ENCODE measurements around the gene ZNF264. TPM values are rescaled to one million over a fixed set of nuclear protein-coding genes. Genes with fewer than 3 reads are reported as not detected.

Gene ZNF264
- total RNA-seq, 1 donor from 2014 or later, result 25.5 TPM

- H2AFZ ChIP-seq (ENCODE audit: low read depth, low read length), result no peak overlapping the region
- peaks cover 3% of the 10 kb centered on the region for H3K9me3 Mint-ChIP-seq (ENCODE audit: unreplicated experiment)
- peak overlapping the region; percentile 44 for H3K4me2 ChIP-seq (ENCODE audit: low read length)
- H3K27ac Mint-ChIP-seq (ENCODE audit: unreplicated experiment), result peak overlapping the region; percentile 75
- H3K27me3 ChIP-seq (ENCODE audit: insufficient read depth, low read length), result no peaks in the 10 kb centered on the region
- peak overlapping the region; percentile 4 for H3K27ac ChIP-seq (ENCODE audit: low read depth, low read length)
- H3K4me1 ChIP-seq (ENCODE audit: insufficient read depth, low read length), result peaks cover 13% of the 10 kb centered on the region
- peaks cover 21% of the 10 kb centered on the region for H3K4me1 Mint-ChIP-seq (ENCODE audit: low read depth, unreplicated experiment)
- H3K9me3 ChIP-seq (ENCODE audit: insufficient read depth, low read depth, low read length), result no peaks in the 10 kb centered on the region
- H3K4me3 Mint-ChIP-seq (ENCODE audit: unreplicated experiment), result no peak overlapping the region
- H3K36me3 Mint-ChIP-seq (ENCODE audit: low read depth, unreplicated experiment), result no peaks in the 10 kb centered on the region
- DNase-seq (ENCODE audit: low read depth), result peak; percentile 96
- H4K20me1 ChIP-seq (ENCODE audit: insufficient read depth, low read length), result no peaks in the 10 kb centered on the region
- no peaks in the 10 kb centered on the region for H3K27me3 Mint-ChIP-seq (ENCODE audit: low read depth, unreplicated experiment)
- no peak overlapping the region for H3K9ac ChIP-seq (ENCODE audit: low read length)
- H3K79me2 ChIP-seq (ENCODE audit: insufficient read depth, low read length), result no peaks in the 10 kb centered on the region
- H3K36me3 ChIP-seq (ENCODE audit: insufficient read depth, low read length), result no peaks in the 10 kb centered on the region
- no peak for TF ChIP-seq CTCF (IDR thresholded peaks at IDR 0.05; ENCODE audit: insufficient read depth, low read depth, low read length)
- FAIRE-seq, result peak; percentile 52
- no peak overlapping the region for H3K4me3 ChIP-seq (ENCODE audit: insufficient read depth, low read depth, low read length)
Measured at GRCh38 chr19:57269515-57270250, 78.4 kb downstream of the ZNF264 start.

- no peaks in the 10 kb centered on the region for H3K27me3 Mint-ChIP-seq (ENCODE audit: low read depth, unreplicated experiment)
- peaks cover 21% of the 10 kb centered on the region for H3K4me1 Mint-ChIP-seq (ENCODE audit: low read depth, unreplicated experiment)
Measured at GRCh38 chr19:57271280-57271679, 80.0 kb downstream of the ZNF264 start.

More at GRCh38 chr19:57271280-57271679, 80.0 kb downstream of the ZNF264 start:
- Histone ChIP-seq H3K9ac (ENCODE audit: low read length) (no peak overlapping the region), H3K4me2 (ENCODE audit: low read length) (no peak overlapping the region), H3K36me3 (ENCODE audit: insufficient read depth, low read length) (no peaks in the 10 kb centered on the region), H2AFZ (ENCODE audit: low read depth, low read length) (no peak overlapping the region), H3K79me2 (ENCODE audit: insufficient read depth, low read length) (no peaks in the 10 kb centered on the region), H4K20me1 (ENCODE audit: insufficient read depth, low read length) (no peaks in the 10 kb centered on the region), H3K27ac (ENCODE audit: low read depth, low read length) (no peak overlapping the region), H3K4me1 (ENCODE audit: insufficient read depth, low read length) (peaks cover 13% of the 10 kb centered on the region), H3K4me3 (ENCODE audit: insufficient read depth, low read depth, low read length) (no peak overlapping the region), H3K27me3 (ENCODE audit: insufficient read depth, low read length) (no peaks in the 10 kb centered on the region), H3K9me3 (ENCODE audit: insufficient read depth, low read depth, low read length) (no peaks in the 10 kb centered on the region)
- Mint-ChIP-seq H3K27ac (ENCODE audit: unreplicated experiment) (no peak overlapping the region), H3K4me3 (ENCODE audit: unreplicated experiment) (no peak overlapping the region), H3K9me3 (ENCODE audit: unreplicated experiment) (peaks cover 4% of the 10 kb centered on the region), H3K36me3 (ENCODE audit: low read depth, unreplicated experiment) (peaks cover 2% of the 10 kb centered on the region)
- no peak for TF ChIP-seq EZH2 (IDR thresholded peaks at IDR 0.05; ENCODE audit: insufficient read depth, low read length)
- no peak for TF ChIP-seq CTCF (IDR thresholded peaks at IDR 0.05; ENCODE audit: insufficient read depth, low read depth, low read length)
- FAIRE-seq, result no peak
- DNase-seq (ENCODE audit: low read depth), result no peak

Other genes starting within 250 kb of the ZNF264 start
- not detected in 2 replicates for gene USP29, start 71.5 kb upstream of the ZNF264 start, total RNA-seq
- gene ZIM3, start 46.3 kb upstream of the ZNF264 start, total RNA-seq, result not detected in 2 replicates
- not detected in 2 replicates for gene DUXA, start 24.0 kb upstream of the ZNF264 start, total RNA-seq
- 1.2 and 1.6 TPM in 2 replicates for gene AURKC, start 39.5 kb downstream of the ZNF264 start, total RNA-seq
- gene ZNF805, start 49.1 kb downstream of the ZNF264 start, total RNA-seq, result 21.7 and 23.8 TPM in 2 replicates
- gene ZNF460, start 89.0 kb downstream of the ZNF264 start, total RNA-seq, result 87.2 and 105 TPM in 2 replicates
- gene ZNF543, start 129.0 kb downstream of the ZNF264 start, total RNA-seq, result 8.7 and 9.5 TPM in 2 replicates
- gene ZNF304, start 159.8 kb downstream of the ZNF264 start, total RNA-seq, result 11.5 and 12.2 TPM in 2 replicates
- gene TRAPPC2B, start 172.1 kb downstream of the ZNF264 start, total RNA-seq, result 9.2 and 11.6 TPM in 2 replicates
- 3.6 and 4.1 TPM in 2 replicates for gene ZNF547, start 172.1 kb downstream of the ZNF264 start, total RNA-seq
- 16.6 and 16.7 TPM in 2 replicates for gene ZNF548, start 198.4 kb downstream of the ZNF264 start, total RNA-seq
- 7.7 and 11.6 TPM in 2 replicates for gene ZNF17, start 219.7 kb downstream of the ZNF264 start, total RNA-seq
- 14.1 and 16.2 TPM in 2 replicates for gene ZNF749, start 243.8 kb downstream of the ZNF264 start, total RNA-seq